Caco-2 (cell line): ENCODE measurements around the gene WDR44. TPM values are rescaled to one million over a fixed set of nuclear protein-coding genes. Genes with fewer than 3 reads are reported as not detected.
"Not testable (repeated sequence)": the region's sequence is repeated elsewhere in the genome, so short reads cannot be mapped to it uniquely, and the experiment has no call there.

ENCODE experiments used
- BruUV-seq: library from RNA; stranded (reverse); fragments of 400-500 nt; replicated peaks from 2 replicates; lab custom pipeline; 2021; lab: Mats Ljungman, UMichigan
- CTCF ChIA-PET: fragments of 300-600 bp; sonication (Branson Sonifier 250); formaldehyde crosslinking; loops from one replicate; lab custom pipeline; 2022; ENCODE audit warnings: antibody characterized with exemption; lab: Charles Lee
- POLR2A ChIA-PET: fragments of 300-600 bp; sonication (Branson Sonifier 250); formaldehyde crosslinking; loops from one replicate; lab custom pipeline; 2022; ENCODE audit warnings: antibody characterized with exemption; lab: Charles Lee
- DNase-seq, 2 experiments: peaks; one replicate each; pipeline versions ENCODE4 v3.0.0 to v3.0.0-alpha.2; 2020 to 2022
- H3K27me3 ChIP-seq: replicated peaks from 2 replicates; pipeline ENCODE4 v1.6.0; 2011; ENCODE audit warnings: low read length; ENCODE audit not compliant: control insufficient read depth, insufficient read depth
- H3K36me3 ChIP-seq: 2 replicates; pipeline ENCODE4 v1.5.1; 2011; ENCODE audit warnings: low read length; ENCODE audit not compliant: control insufficient read depth, insufficient read depth
- H3K4me1 ChIP-seq: fragments of 250-450 bp; sonication (Bioruptor Pico); 2 replicates; pipeline ENCODE4 v1.5.1; 2020; ENCODE audit warnings: mild to moderate bottlenecking
- H3K4me3 ChIP-seq: 2 replicates; pipeline ENCODE4 v1.5.1; 2011; ENCODE audit warnings: low read depth, mild to moderate bottlenecking, control low read depth, low read length
- H3K9me3 ChIP-seq: fragments of 250-450 bp; sonication (Bioruptor Pico); 2 replicates; pipeline ENCODE4 v1.5.1; 2020; ENCODE audit warnings: mild to moderate bottlenecking, moderate library complexity
- H3K27ac Mint-ChIP-seq: one replicate; pipeline ENCODE4 v1.8.0; 2022; ENCODE audit warnings: mixed read lengths; ENCODE audit not compliant: unreplicated experiment
- H3K27me3 Mint-ChIP-seq: one replicate; pipeline ENCODE4 v1.8.0; 2022; ENCODE audit warnings: mixed read lengths; ENCODE audit not compliant: insufficient read depth, unreplicated experiment
- H3K36me3 Mint-ChIP-seq: one replicate; pipeline ENCODE4 v1.8.0; 2022; ENCODE audit warnings: mild to moderate bottlenecking, mixed read lengths; ENCODE audit not compliant: insufficient read depth, unreplicated experiment
- H3K4me1 Mint-ChIP-seq: one replicate; pipeline ENCODE4 v1.8.0; 2022; ENCODE audit warnings: low read depth, mixed read lengths; ENCODE audit not compliant: unreplicated experiment
- H3K4me3 Mint-ChIP-seq: one replicate; pipeline ENCODE4 v1.8.0; 2022; ENCODE audit warnings: mild to moderate bottlenecking, moderate library complexity, mixed read lengths; ENCODE audit not compliant: unreplicated experiment
- H3K9me3 Mint-ChIP-seq: one replicate; pipeline ENCODE4 v1.8.0; 2022; ENCODE audit warnings: mixed read lengths; ENCODE audit not compliant: unreplicated experiment
- intact Hi-C: fragments of 100-400 bp; cut with micrococcal nuclease; formaldehyde crosslinking; loops from one replicate; pipeline ENCODE4 v1.10.0; 2022; ENCODE audit not compliant: unreplicated experiment
- total RNA-seq: library from RNA; stranded (reverse); gene quantifications from 2 replicates; pipeline ENCODE4 v1.2.3, GENCODE V29; 2022
- TF ChIP-seq, protein P1 (sequence below), 2 experiments: fragments of 200-600 bp in 1 of 2; IDR thresholded peaks; 1 replicate in 1 of 2; 2 replicates in 1 of 2; pipeline versions ENCODE4 v1.5.1 to v1.8.0; 2011 to 2022; ENCODE audit warnings: antibody characterized with exemption in 1 of 2, control low read depth in 1 of 2, inconsistent platforms in 1 of 2, low read depth in 1 of 2, low read length in 1 of 2, mild to moderate bottlenecking in 1 of 2, moderate library complexity in 1 of 2; ENCODE audit not compliant: insufficient read depth in 1 of 2, severe bottlenecking in 1 of 2, unreplicated experiment in 1 of 2

The WDR44 gene
- total RNA-seq, 1 experiment from 2014 or later: 9.9 TPM

DNA sequence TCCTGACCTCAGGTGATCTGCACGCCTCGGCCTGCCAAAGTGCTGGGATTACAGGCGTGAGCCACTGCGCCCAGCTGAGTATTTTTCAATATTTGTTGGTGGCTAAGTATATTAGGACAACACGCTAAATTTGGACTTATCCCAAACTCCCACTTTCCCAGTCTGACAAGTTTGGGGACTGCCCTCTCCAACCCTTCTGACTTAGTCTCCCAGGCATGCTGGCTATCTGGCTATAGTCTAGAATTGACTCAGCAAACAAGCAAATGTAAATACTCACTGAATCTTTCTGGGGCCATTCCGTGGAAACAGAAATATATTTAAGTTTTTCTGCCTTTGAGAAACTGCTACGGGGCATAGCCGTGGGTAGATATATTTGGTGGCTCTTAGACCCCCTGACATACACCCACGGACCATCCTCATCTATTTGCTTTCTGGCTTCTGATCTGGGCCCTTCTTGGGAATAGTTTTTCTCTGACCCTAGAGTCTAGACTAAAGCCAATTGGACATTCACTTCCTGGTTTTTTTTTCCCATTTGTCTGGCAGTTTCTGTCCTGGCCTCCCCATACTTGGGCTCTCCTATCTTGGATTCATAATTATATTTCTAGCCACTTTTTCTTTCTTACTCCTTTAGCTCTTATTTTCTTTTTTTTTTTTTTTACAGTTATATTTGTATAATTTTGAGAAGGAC lies 138.5 kb downstream of the WDR44 start:
- no peaks in the 10 kb centered on the region for H3K9me3 ChIP-seq
- Mint-ChIP-seq H3K4me3 (peak overlapping the region; percentile 29), H3K27me3 (no peaks in the 10 kb centered on the region), H3K27ac (no peak overlapping the region), H3K36me3 (no peaks in the 10 kb centered on the region), H3K4me1 (no peaks in the 10 kb centered on the region), H3K9me3 (no peaks in the 10 kb centered on the region)
- TF ChIP-seq, protein P1, sequence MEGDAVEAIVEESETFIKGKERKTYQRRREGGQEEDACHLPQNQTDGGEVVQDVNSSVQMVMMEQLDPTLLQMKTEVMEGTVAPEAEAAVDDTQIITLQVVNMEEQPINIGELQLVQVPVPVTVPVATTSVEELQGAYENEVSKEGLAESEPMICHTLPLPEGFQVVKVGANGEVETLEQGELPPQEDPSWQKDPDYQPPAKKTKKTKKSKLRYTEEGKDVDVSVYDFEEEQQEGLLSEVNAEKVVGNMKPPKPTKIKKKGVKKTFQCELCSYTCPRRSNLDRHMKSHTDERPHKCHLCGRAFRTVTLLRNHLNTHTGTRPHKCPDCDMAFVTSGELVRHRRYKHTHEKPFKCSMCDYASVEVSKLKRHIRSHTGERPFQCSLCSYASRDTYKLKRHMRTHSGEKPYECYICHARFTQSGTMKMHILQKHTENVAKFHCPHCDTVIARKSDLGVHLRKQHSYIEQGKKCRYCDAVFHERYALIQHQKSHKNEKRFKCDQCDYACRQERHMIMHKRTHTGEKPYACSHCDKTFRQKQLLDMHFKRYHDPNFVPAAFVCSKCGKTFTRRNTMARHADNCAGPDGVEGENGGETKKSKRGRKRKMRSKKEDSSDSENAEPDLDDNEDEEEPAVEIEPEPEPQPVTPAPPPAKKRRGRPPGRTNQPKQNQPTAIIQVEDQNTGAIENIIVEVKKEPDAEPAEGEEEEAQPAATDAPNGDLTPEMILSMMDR (IDR thresholded peaks at IDR 0.05; ENCODE audit: insufficient read depth in 1 of 2, low read depth in 1 of 2, low read length in 1 of 2, severe bottlenecking in 1 of 2, unreplicated experiment in 1 of 2): no peak
- DNase-seq: peak in 1 of 2 experiments; percentile 13
- no TSS peak for BruUV-seq
- no peaks in the 10 kb centered on the region for H3K36me3 ChIP-seq
- H3K4me3 ChIP-seq: no peak overlapping the region
- no peaks in the 10 kb centered on the region for H3K4me1 ChIP-seq
- ChIA-PET POLR2A (no interaction called here), CTCF (no interaction called here)
- intact Hi-C loops: no loop called here
- H3K27me3 ChIP-seq: no peaks in the 10 kb centered on the region

DNA sequence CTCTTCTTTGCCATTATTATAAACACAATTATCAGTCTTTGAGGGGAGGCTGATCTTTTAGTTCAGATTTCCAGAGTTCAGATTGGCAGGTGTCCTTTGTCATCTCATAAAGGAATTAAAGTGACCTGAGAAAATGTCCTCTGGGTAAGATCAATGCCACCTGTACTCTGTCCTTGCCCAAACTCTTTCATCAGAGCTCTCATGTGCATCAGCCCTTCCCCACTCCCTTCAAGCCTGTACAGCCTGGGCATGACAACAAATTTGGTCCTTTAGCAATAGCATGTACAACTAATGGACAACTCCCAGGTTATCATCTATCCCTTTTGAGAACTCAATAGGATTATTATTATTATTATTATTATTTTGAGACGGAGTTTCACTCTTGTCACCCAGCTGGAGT lies 140.8 kb downstream of the WDR44 start:
- H3K9me3 ChIP-seq, H3K4me1 Mint-ChIP-seq, H3K36me3 ChIP-seq, H3K27me3 Mint-ChIP-seq, H3K27me3 ChIP-seq, H3K4me1 ChIP-seq, intact Hi-C loops, H3K36me3 Mint-ChIP-seq, CTCF ChIA-PET, H3K27ac Mint-ChIP-seq, DNase-seq, H3K4me3 Mint-ChIP-seq, H3K4me3 ChIP-seq, BruUV-seq, H3K9me3 Mint-ChIP-seq, POLR2A ChIA-PET: not testable (repeated sequence)

DNA sequence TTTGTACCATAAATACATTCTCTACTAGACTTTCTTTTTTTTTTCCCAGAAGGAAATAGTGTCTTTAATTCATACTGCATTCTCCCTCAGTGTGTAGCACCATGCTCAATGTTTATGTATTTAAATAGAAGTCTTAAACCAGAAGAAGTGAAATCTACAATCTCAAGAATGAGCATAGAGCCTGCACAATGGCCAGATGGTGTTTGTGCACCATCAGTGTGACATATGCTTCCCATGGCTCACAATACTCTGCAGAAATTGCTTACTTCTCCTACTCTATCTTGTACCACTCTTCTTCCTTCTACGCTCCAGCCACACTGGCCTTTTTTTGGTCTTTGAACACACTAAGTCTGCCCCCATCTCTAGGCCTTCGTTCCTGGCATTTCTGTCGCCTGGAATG lies 147.1 kb downstream of the WDR44 start:
- POLR2A ChIA-PET: no interaction called here
- no TSS peak for BruUV-seq
- TF ChIP-seq, protein P1 (IDR thresholded peaks at IDR 0.05; ENCODE audit: insufficient read depth in 1 of 2, low read depth in 1 of 2, low read length in 1 of 2, severe bottlenecking in 1 of 2, unreplicated experiment in 1 of 2): no peak

More for the DNA sequence above, 147.1 kb downstream of the WDR44 start:
- Mint-ChIP-seq H3K4me3 (no peak overlapping the region), H3K4me1 (no peaks in the 10 kb centered on the region), H3K27ac (no peak overlapping the region), H3K36me3 (peaks cover 6% of the 10 kb centered on the region), H3K9me3 (no peaks in the 10 kb centered on the region), H3K27me3 (no peaks in the 10 kb centered on the region)
- intact Hi-C loops: no loop called here
- H3K9me3 ChIP-seq: no peaks in the 10 kb centered on the region
- no peak overlapping the region for H3K4me3 ChIP-seq
- CTCF ChIA-PET: no interaction called here
- H3K4me1 ChIP-seq: 0 out of 2 replicates have a peak, but pooled peaks cover 6% of the 10 kb centered on the region
- no peaks in the 10 kb centered on the region for H3K36me3 ChIP-seq
- DNase-seq: no peak
- H3K27me3 ChIP-seq: no peaks in the 10 kb centered on the region
